IMR-90 (cell line): ENCODE measurements around the gene DPYD. TPM values are rescaled to one million over a fixed set of nuclear protein-coding genes. Genes with fewer than 3 reads are reported as not detected.

Experiments used
- ATAC-seq: fragments of 200-7000 bp; cut with Tn5 transposase; 2 replicates; pipeline ENCODE4 v1.9.1; 2020; ENCODE audit warnings: low read depth, mild to moderate bottlenecking, moderate library complexity
- BruUV-seq: library from RNA; stranded (reverse); fragments of 400-500 nt; replicated peaks from 2 replicates; lab custom pipeline; 2021; lab: Mats Ljungman, UMichigan
- CTCF ChIA-PET: fragments of 300-600 bp; formaldehyde crosslinking; extraction: SDS; loops from one replicate; lab custom pipeline; 2021; ENCODE audit warnings: antibody characterized with exemption; lab: Yijun Ruan, JAX
- POLR2A ChIA-PET: fragments of 300-600 bp; sonication (Branson Sonifier 250); formaldehyde crosslinking; loops from one replicate; lab custom pipeline; 2022; ENCODE audit warnings: antibody characterized with exemption; ENCODE audit not compliant: unreplicated experiment; lab: Charles Lee
- DNase-seq: peaks from one replicate; pipeline ENCODE4 v3.0.0; 2013
- H2AFZ ChIP-seq: replicated peaks from 2 replicates; pipeline ENCODE3; 2013; ENCODE audit warnings: low read length, mild to moderate bottlenecking; ENCODE audit not compliant: poor library complexity
- H2AK5ac ChIP-seq: 2 replicates; pipeline ENCODE4 v1.6.1; 2013; ENCODE audit warnings: low read depth, low read length, inconsistent platforms
- H2AK9ac ChIP-seq: replicated peaks from 2 replicates; pipeline ENCODE3; 2013; ENCODE audit warnings: mild to moderate bottlenecking, low read depth, low read length, moderate library complexity; ENCODE audit not compliant: poor library complexity
- H2BK120ac ChIP-seq: 2 replicates; pipeline ENCODE4 v1.6.1; 2013; ENCODE audit warnings: low read depth, low read length, inconsistent platforms
- H2BK15ac ChIP-seq: 3 replicates; pipeline ENCODE4 v1.6.1; 2013; ENCODE audit warnings: low read depth, low read length, inconsistent platforms
- H2BK20ac ChIP-seq: 2 replicates; pipeline ENCODE4 v1.6.1; 2013; ENCODE audit warnings: low read depth, mild to moderate bottlenecking, inconsistent platforms, low read length, moderate library complexity
- H2BK5ac ChIP-seq: 2 replicates; pipeline ENCODE4 v1.6.1; 2013; ENCODE audit warnings: mild to moderate bottlenecking, low read depth, low read length, inconsistent platforms; ENCODE audit not compliant: poor library complexity, severe bottlenecking
- H3K14ac ChIP-seq: replicated peaks from 2 replicates; pipeline ENCODE4 v1.6.1; 2013; ENCODE audit warnings: low read depth, low read length, inconsistent platforms
- H3K18ac ChIP-seq: 2 replicates; pipeline ENCODE4 v1.6.1; 2013; ENCODE audit warnings: low read depth, low read length, control low read depth
- H3K23ac ChIP-seq: 2 replicates; pipeline ENCODE4 v1.6.1; 2013; ENCODE audit warnings: low read depth, low read length, inconsistent platforms
- H3K27ac ChIP-seq: 2 replicates; pipeline ENCODE4 v1.5.1; 2013; ENCODE audit warnings: mild to moderate bottlenecking, control low read depth, low read length; ENCODE audit not compliant: insufficient read depth
- H3K27me3 ChIP-seq: 2 replicates; pipeline ENCODE4 v1.6.1; 2013; ENCODE audit warnings: low read length; ENCODE audit not compliant: control insufficient read depth, insufficient read depth
- H3K36me3 ChIP-seq: 2 replicates; pipeline ENCODE4 v1.6.1; 2013; ENCODE audit warnings: low read length, mixed read lengths; ENCODE audit not compliant: control insufficient read depth, insufficient read depth
- H3K4ac ChIP-seq: 2 replicates; pipeline ENCODE4 v1.6.1; 2013; ENCODE audit warnings: low read depth, low read length, inconsistent platforms
- H3K4me1 ChIP-seq: 2 replicates; pipeline ENCODE4 v1.6.1; 2013; ENCODE audit warnings: low read length, mixed read lengths; ENCODE audit not compliant: control insufficient read depth, insufficient read depth
- H3K4me2 ChIP-seq: 2 replicates; pipeline ENCODE4 v1.6.1; 2013; ENCODE audit warnings: low read depth, mild to moderate bottlenecking, control low read depth, low read length, moderate library complexity
- H3K4me3 ChIP-seq: 2 replicates; pipeline ENCODE4 v1.5.1; 2013; ENCODE audit warnings: low read depth, mild to moderate bottlenecking, control low read depth, low read length, moderate library complexity; ENCODE audit not compliant: insufficient read depth
- H3K56ac ChIP-seq: 2 replicates; pipeline ENCODE4 v1.6.1; 2013; ENCODE audit warnings: low read length, inconsistent platforms; ENCODE audit not compliant: insufficient read depth; ENCODE audit errors: extremely low read depth
- H3K79me1 ChIP-seq, 2 experiments: 2 replicates each; pipeline ENCODE4 v1.6.1; 2013; ENCODE audit warnings: low read length in 2 of 2, inconsistent platforms in 1 of 2, low read depth in 1 of 2
- H3K9ac ChIP-seq: 2 replicates; pipeline ENCODE4 v1.6.1; 2013; ENCODE audit warnings: low read depth, low read length, control low read depth
- H3K9me1 ChIP-seq: 2 replicates; pipeline ENCODE4 v1.6.1; 2013; ENCODE audit warnings: low read length, inconsistent platforms; ENCODE audit not compliant: insufficient read depth
- H3K9me3 ChIP-seq: 2 replicates; pipeline ENCODE4 v1.6.1; 2013; ENCODE audit warnings: low read length; ENCODE audit not compliant: control insufficient read depth, insufficient read depth
- H4K20me1 ChIP-seq: 2 replicates; pipeline ENCODE4 v1.6.1; 2013; ENCODE audit warnings: low read length, inconsistent platforms; ENCODE audit not compliant: insufficient read depth
- H4K5ac ChIP-seq: 2 replicates; pipeline ENCODE4 v1.6.1; 2013; ENCODE audit warnings: mild to moderate bottlenecking, low read depth, low read length, control low read depth
- H4K8ac ChIP-seq, 2 experiments: 2 replicates each; pipeline ENCODE4 v1.6.1; 2013; ENCODE audit warnings: low read depth in 2 of 2, low read length in 2 of 2, control low read depth in 1 of 2, inconsistent platforms in 1 of 2
- H4K91ac ChIP-seq: 2 replicates; pipeline ENCODE4 v1.6.1; 2013; ENCODE audit warnings: low read depth, low read length, inconsistent platforms; ENCODE audit not compliant: insufficient read depth
- BHLHE40 ChIP-seq: fragments of 150-350 bp; IDR thresholded peaks from 2 replicates; pipeline ENCODE4 v1.6.1; 2016; ENCODE audit warnings: mild to moderate bottlenecking, low read depth, low read length
- CEBPB ChIP-seq: IDR thresholded peaks from 2 replicates; pipeline ENCODE4 v1.6.1; 2012; ENCODE audit warnings: low read depth, low read length, improper control_type of control experiment
- CHD1 ChIP-seq: IDR thresholded peaks from 2 replicates; pipeline ENCODE4 v1.6.1; 2012; ENCODE audit warnings: low read depth, low read length, improper control_type of control experiment
- FOS ChIP-seq: fragments of 150-350 bp; IDR thresholded peaks from 2 replicates; pipeline ENCODE4 v1.6.1; 2016; ENCODE audit warnings: low read depth, low read length
- MAFK ChIP-seq: IDR thresholded peaks from 2 replicates; pipeline ENCODE4 v1.6.1; 2012; ENCODE audit warnings: low read depth, low read length, improper control_type of control experiment
- MAZ ChIP-seq: IDR thresholded peaks from 2 replicates; pipeline ENCODE4 v1.6.1; 2012; ENCODE audit warnings: low read depth, mild to moderate bottlenecking, low read length, improper control_type of control experiment, moderate library complexity, borderline replicate concordance
- MXI1 ChIP-seq: IDR thresholded peaks from 2 replicates; pipeline ENCODE4 v1.6.1; 2012; ENCODE audit warnings: low read depth, mild to moderate bottlenecking, low read length, moderate library complexity, borderline replicate concordance
- NFE2L2 ChIP-seq: fragments of 150-350 bp; IDR thresholded peaks from 2 replicates; pipeline ENCODE4 v1.6.1; 2016; ENCODE audit warnings: low read depth, mild to moderate bottlenecking, low read length
- POLR2A ChIP-seq: IDR thresholded peaks from 2 replicates; pipeline ENCODE4 v1.6.1; 2012; ENCODE audit warnings: mild to moderate bottlenecking, low read depth, low read length
- RAD21 ChIP-seq: IDR thresholded peaks from 2 replicates; pipeline ENCODE4 v1.6.1; 2012; ENCODE audit warnings: low read length, improper control_type of control experiment
- RCOR1 ChIP-seq: IDR thresholded peaks from 2 replicates; pipeline ENCODE4 v1.6.1; 2012; ENCODE audit warnings: mild to moderate bottlenecking, low read length, improper control_type of control experiment; ENCODE audit not compliant: insufficient replicate concordance
- RFX5 ChIP-seq: IDR thresholded peaks from 2 replicates; pipeline ENCODE4 v1.8.0; 2012; ENCODE audit warnings: low read depth, mild to moderate bottlenecking, low read length, moderate library complexity
- SMC3 ChIP-seq: fragments of 150-350 bp; IDR thresholded peaks from 2 replicates; pipeline ENCODE4 v1.6.1; 2016; ENCODE audit warnings: low read depth, mild to moderate bottlenecking, antibody characterized with exemption, low read length, moderate library complexity
- WGBS, 2 experiments: methylation state at CpG; one replicate each; pipeline versions ENCODE4 v1.1.5 to v1.1.7; 2013; ENCODE audit warnings: missing lambda C conversion rate in 2 of 2; ENCODE audit not compliant: insufficient read length in 1 of 2; ENCODE audit errors: extremely low coverage in 2 of 2; 5-methylcytosine and 5-hydroxymethylcytosine counted together
- dilution Hi-C: fragments of 300-500 bp; cut with HindIII; formaldehyde crosslinking; loops from one replicate; pipeline ENCODE4 v1.14.3; 2018; ENCODE audit warnings: low sequenced_read_pairs; ENCODE audit not compliant: unreplicated experiment
- in situ Hi-C: fragments of 300-500 bp; cut with MboI; formaldehyde crosslinking; loops from 3 replicates; pipeline ENCODE4 v1.14.3; 2019; ENCODE audit warnings: low sequenced_read_pairs, inconsistent platforms, mixed read lengths
- intact Hi-C: fragments of 100-400 bp; cut with micrococcal nuclease; formaldehyde crosslinking; loops from 2 replicates; pipeline ENCODE4 v1.10.0; 2022
- polyA plus RNA-seq, 3 experiments: library from polyadenylated mRNA; depleted of rRNA; stranded (reverse); fragments of >200 nt; gene quantifications; 2 replicates each; pipeline ENCODE4 v1.2.3, GENCODE V29; 2012; ENCODE audit warnings: low replicate concordance in 1 of 3
- total RNA-seq: library from RNA; depleted of rRNA; stranded (reverse); fragments of >200 nt; gene quantifications from 2 replicates; pipeline ENCODE4 v1.2.3, GENCODE V29; 2012
- TF ChIP-seq, protein P1 (sequence below): conservative IDR thresholded peaks from 2 replicates; pipeline ENCODE4 v1.5.1; 2012; ENCODE audit warnings: mild to moderate bottlenecking, low read depth, low read length, improper control_type of control experiment
- TF ChIP-seq, protein P2 (sequence below): fragments of 150-350 bp; IDR thresholded peaks from 2 replicates; pipeline ENCODE4 v1.6.1; 2016; ENCODE audit warnings: low read depth, mild to moderate bottlenecking, low read length, moderate library complexity, borderline replicate concordance
- TF ChIP-seq, protein P3 (sequence below): fragments of 150-350 bp; IDR thresholded peaks from 2 replicates; pipeline ENCODE4 v1.6.1; 2017; ENCODE audit warnings: mild to moderate bottlenecking, antibody characterized with exemption, low read length, low read depth

DPYD gene
- total and polyA plus RNA-seq, 2 of the 4 experiments (the other 2 are of a cell fraction): 9.3 to 47.3 TPM

DNA sequence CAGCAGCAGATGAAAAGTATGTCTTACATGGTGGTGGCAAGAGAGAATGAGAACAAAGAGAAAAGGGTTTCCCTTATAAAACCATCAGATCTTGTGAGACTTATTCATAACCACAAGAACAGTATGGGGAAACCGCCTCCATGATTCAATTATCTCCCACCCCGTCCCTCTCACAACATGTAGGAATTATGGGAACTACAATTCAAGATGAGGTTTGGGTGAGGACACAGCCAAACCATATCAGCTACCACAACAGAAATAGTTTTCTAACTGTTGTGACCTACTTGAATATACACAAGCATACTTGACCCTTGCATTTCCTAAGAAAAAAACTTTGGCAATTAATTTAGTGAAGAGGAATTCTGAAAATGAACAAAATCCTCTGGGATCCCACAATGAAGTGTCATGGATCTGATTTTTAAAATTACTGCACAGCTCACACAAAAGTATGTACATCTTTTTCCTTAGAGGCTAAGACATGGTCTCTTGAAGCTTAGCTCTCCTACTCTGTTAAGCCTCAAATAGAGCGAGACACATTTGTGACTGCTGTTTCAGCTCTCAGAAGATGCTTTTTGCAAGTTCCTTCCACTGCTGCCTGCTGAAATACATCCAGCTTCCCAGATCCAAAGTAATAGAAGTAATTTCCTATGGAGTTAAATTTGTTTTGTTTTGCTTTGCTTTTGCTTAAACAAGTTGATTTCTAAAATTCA lies 265.8 kb downstream of the DPYD start:
- intact Hi-C loops: no loop called here
- no peak overlapping the region for H3K14ac ChIP-seq

More for the DNA sequence above, 265.8 kb downstream of the DPYD start:
- H4K8ac ChIP-seq: no peak overlapping the region
- no peaks in the 10 kb centered on the region for H3K9me1 ChIP-seq
- no peaks in the 10 kb centered on the region for H4K20me1 ChIP-seq
- BruUV-seq: no TSS peak
- no peak overlapping the region for H2BK20ac ChIP-seq
- no CpG with 5 or more reads among the region's 3 CpGs for WGBS, 2 experiments
- no peak overlapping the region for H2AFZ ChIP-seq
- ChIA-PET CTCF (no interaction called here), POLR2A (no interaction called here)
- H2BK5ac ChIP-seq: no peak overlapping the region
- H2BK15ac ChIP-seq: no peak overlapping the region
- H3K4ac ChIP-seq: no peak overlapping the region
- H3K4me2 ChIP-seq: no peak overlapping the region
- H3K18ac ChIP-seq: no peak overlapping the region
- no peaks in the 10 kb centered on the region for H3K36me3 ChIP-seq
- H3K9me3 ChIP-seq: no peaks in the 10 kb centered on the region
- peaks cover 4% of the 10 kb centered on the region; the same call in 1 of the 2 replicates for H3K4me1 ChIP-seq
- no peak overlapping the region for H3K23ac ChIP-seq
- no peak overlapping the region for H2AK5ac ChIP-seq
- in situ Hi-C loops (no loop called here), dilution Hi-C loops (no loop called here)
- H3K9ac ChIP-seq: no peak overlapping the region
- no peak overlapping the region for H3K4me3 ChIP-seq
- peak; percentile 17; the same call in 1 of the 2 replicates for ATAC-seq
- H3K27ac ChIP-seq: no peak overlapping the region
- no peak overlapping the region for H4K91ac ChIP-seq
- TF ChIP-seq MAZ: no peak
- no peak for TF ChIP-seq NFE2L2
- no peak for TF ChIP-seq POLR2A
- no peak for TF ChIP-seq FOS
- no peak for TF ChIP-seq CHD1
- TF ChIP-seq BHLHE40: no peak
- TF ChIP-seq MAFK: no peak
- TF ChIP-seq, protein P1, sequence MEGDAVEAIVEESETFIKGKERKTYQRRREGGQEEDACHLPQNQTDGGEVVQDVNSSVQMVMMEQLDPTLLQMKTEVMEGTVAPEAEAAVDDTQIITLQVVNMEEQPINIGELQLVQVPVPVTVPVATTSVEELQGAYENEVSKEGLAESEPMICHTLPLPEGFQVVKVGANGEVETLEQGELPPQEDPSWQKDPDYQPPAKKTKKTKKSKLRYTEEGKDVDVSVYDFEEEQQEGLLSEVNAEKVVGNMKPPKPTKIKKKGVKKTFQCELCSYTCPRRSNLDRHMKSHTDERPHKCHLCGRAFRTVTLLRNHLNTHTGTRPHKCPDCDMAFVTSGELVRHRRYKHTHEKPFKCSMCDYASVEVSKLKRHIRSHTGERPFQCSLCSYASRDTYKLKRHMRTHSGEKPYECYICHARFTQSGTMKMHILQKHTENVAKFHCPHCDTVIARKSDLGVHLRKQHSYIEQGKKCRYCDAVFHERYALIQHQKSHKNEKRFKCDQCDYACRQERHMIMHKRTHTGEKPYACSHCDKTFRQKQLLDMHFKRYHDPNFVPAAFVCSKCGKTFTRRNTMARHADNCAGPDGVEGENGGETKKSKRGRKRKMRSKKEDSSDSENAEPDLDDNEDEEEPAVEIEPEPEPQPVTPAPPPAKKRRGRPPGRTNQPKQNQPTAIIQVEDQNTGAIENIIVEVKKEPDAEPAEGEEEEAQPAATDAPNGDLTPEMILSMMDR: no peak
- TF ChIP-seq CEBPB: no peak
- TF ChIP-seq MXI1: no peak
- TF ChIP-seq, protein P2, sequence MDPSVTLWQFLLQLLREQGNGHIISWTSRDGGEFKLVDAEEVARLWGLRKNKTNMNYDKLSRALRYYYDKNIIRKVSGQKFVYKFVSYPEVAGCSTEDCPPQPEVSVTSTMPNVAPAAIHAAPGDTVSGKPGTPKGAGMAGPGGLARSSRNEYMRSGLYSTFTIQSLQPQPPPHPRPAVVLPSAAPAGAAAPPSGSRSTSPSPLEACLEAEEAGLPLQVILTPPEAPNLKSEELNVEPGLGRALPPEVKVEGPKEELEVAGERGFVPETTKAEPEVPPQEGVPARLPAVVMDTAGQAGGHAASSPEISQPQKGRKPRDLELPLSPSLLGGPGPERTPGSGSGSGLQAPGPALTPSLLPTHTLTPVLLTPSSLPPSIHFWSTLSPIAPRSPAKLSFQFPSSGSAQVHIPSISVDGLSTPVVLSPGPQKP: no peak
- TF ChIP-seq, protein P3, sequence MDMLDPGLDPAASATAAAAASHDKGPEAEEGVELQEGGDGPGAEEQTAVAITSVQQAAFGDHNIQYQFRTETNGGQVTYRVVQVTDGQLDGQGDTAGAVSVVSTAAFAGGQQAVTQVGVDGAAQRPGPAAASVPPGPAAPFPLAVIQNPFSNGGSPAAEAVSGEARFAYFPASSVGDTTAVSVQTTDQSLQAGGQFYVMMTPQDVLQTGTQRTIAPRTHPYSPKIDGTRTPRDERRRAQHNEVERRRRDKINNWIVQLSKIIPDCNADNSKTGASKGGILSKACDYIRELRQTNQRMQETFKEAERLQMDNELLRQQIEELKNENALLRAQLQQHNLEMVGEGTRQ: no peak
- no peak for TF ChIP-seq SMC3
- TF ChIP-seq RFX5: no peak
- no peak for TF ChIP-seq RAD21
- no peak for TF ChIP-seq RCOR1
- H3K79me1 ChIP-seq: no peaks in the 10 kb centered on the region
- no peak for DNase-seq
- no peak overlapping the region for H2AK9ac ChIP-seq
- H3K27me3 ChIP-seq: no peaks in the 10 kb centered on the region
- H3K56ac ChIP-seq: no peak overlapping the region
- H4K5ac ChIP-seq: no peak overlapping the region
- no peak overlapping the region for H2BK120ac ChIP-seq
